Measurements from ENCODE around the gene CALR. TPM values are rescaled to one million over a fixed set of nuclear protein-coding genes. Genes with fewer than 3 reads are reported as not detected.
A peak's percentile ranks its signal among the peaks of the same experiment; 100 is the strongest.

CALR gene
- total RNA-seq, 3 donors from 2014 or later, result 1,489 to 1,621 (median 1,575) TPM

- H3K4me3 Mint-ChIP-seq, result no peak overlapping the region
These were observed 17.4 kb upstream of the CALR start for GRCh38 chr19:12921047-12921446.

DNA sequence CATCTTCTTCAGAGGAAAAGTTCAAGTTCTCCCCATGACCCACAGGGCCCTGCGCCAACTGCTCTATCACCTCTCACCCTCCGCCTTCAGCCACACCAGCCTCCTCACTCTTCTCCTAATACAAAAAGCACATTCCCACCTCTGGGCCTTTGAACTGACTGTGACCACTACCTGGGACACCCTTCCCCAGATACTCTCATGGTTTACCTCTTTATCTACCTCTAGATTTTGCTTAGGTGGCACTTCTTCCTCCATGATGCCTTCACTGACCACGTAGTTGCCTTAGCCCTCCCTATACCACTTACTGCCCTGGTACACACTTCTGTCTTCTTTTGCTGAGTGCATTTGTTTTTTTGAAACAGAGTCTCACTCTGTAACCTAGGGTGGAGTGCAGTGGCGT lies 15.4 kb upstream of the CALR start:
- Mint-ChIP-seq H3K36me3 (ENCODE audit: insufficient read depth) (peaks cover 26% of the 10 kb centered on the region), H3K27me3 (ENCODE audit: low read depth) (no peaks in the 10 kb centered on the region), H3K4me1 (ENCODE audit: low read depth) (peaks cover 9% of the 10 kb centered on the region), H3K9me3 (no peaks in the 10 kb centered on the region), H3K4me3 (no peak overlapping the region)
- no peak for ATAC-seq
- no peak for DNase-seq

More at GRCh38 chr19:12921047-12921446, 17.4 kb upstream of the CALR start:
- H3K36me3 Mint-ChIP-seq (ENCODE audit: insufficient read depth), result peaks cover 20% of the 10 kb centered on the region
- no peaks in the 10 kb centered on the region for H3K27me3 Mint-ChIP-seq (ENCODE audit: low read depth)
- DNase-seq (no peak), ATAC-seq (no peak)
- H3K9me3 Mint-ChIP-seq, result no peaks in the 10 kb centered on the region
- H3K4me1 Mint-ChIP-seq (ENCODE audit: low read depth), result peaks cover 11% of the 10 kb centered on the region

GRCh38 chr19:12924621-12925310 lies 13.6 kb upstream of the CALR start:
- ATAC-seq (no peak), DNase-seq (no peak)
- Mint-ChIP-seq H3K4me1 (ENCODE audit: low read depth) (peaks cover 2% of the 10 kb centered on the region), H3K9me3 (no peaks in the 10 kb centered on the region), H3K27me3 (ENCODE audit: low read depth) (no peaks in the 10 kb centered on the region), H3K4me3 (no peak overlapping the region), H3K36me3 (ENCODE audit: insufficient read depth) (peaks cover 37% of the 10 kb centered on the region)

GRCh38 chr19:12930002-12930645 lies 8.3 kb upstream of the CALR start:
- peaks cover 20% of the 10 kb centered on the region for H3K4me1 Mint-ChIP-seq (ENCODE audit: low read depth)
- no peak overlapping the region for H3K4me3 Mint-ChIP-seq
- H3K36me3 Mint-ChIP-seq (ENCODE audit: insufficient read depth), result peaks cover 26% of the 10 kb centered on the region
- DNase-seq, result no peak
- H3K27me3 Mint-ChIP-seq (ENCODE audit: low read depth), result no peaks in the 10 kb centered on the region
- no peaks in the 10 kb centered on the region for H3K9me3 Mint-ChIP-seq
- ATAC-seq, result no peak

DNA sequence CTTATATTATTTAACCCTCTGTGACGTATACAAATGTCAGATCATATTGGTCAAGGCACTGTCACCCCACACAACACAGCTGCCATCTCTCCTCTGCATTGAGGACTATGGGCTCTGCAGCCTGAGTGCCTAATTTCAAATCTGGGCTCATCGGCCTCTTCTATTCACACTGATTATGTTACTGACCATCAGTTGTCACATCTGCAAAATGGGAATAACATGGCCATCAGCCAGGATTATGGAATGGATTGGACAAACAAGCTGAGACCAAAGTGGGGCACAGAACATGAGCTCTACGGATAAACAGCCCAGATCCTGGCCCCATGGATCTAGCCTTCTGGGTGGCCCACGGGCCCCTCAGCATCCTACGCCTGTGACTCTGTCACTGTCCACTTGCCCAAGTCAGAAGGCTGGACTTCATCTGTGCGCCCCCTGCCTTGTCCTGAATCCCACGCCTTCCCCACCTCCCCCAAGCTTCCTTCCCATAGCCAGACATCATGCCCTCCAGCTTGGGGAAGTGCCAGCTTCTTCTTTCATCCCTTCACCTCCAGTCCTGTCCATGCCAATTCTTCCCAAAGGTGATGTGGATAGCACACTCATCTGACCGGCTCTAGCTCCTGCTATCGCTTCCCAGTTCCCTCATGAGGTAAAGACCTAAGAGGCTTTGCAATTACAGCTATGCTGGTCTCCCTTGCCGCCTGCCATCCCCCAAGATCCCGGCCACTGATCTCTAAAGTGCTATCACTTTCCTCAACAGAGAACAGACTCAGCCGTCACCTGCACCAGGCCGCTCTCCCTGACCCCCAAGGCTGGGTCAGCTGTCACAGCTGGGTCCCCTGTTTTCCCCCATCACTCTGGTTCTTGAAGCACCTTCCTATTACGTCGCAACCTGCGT lies 5.8 kb upstream of the CALR start:
- Mint-ChIP-seq H3K27me3 (ENCODE audit: low read depth) (no peaks in the 10 kb centered on the region), H3K36me3 (ENCODE audit: insufficient read depth) (peaks cover 21% of the 10 kb centered on the region), H3K4me3 (peak overlapping the region; percentile 100), H3K4me1 (ENCODE audit: low read depth) (peaks cover 26% of the 10 kb centered on the region), H3K9me3 (no peaks in the 10 kb centered on the region)
- no peak for ATAC-seq
- no peak for DNase-seq

DNA sequence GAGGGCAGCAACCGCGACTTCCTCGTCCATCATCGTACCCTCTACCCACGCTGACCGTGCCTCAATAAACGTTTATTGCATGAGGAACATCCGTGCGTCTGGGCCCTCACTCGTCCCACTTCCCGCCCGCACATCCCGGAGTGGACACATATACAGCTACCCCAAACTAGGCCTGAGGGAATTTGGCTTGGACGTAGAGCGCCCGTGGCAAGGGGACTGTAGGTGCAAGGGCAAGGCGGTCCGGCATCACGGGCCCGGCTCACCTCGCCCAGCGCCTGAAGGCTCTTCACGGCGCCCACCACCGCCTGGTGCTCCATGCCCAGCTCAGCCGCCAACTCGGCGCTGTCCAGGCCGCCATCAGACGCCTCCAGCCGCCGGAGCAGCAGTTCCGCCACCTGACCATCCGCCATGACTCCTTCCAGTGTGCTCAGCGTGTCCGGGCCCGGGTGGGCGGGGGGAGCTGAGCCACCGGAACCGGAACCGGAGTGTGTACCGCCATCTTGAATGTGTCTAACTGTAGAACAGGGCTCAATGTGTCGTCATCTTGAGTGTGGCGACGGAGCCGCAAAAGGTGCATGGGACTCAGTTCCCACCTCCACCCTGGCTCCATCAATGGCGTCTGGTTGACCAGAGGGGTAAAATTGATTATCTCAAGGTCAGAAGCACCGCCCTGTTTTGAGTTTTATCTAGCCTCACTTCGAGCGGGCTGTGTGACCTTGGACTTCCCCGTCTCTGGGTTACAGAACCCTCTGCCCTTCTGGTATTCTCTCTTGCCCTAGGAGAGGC lies 4.9 kb upstream of the CALR start, which contains the start of gene FARSA:
TSS of gene FARSA (minus strand) at position 425 of the 786 bp plus-strand sequence. CDS start at position 410, 15 bp downstream.
- Mint-ChIP-seq H3K4me3 (peak within 1 kb of the TSS; percentile 100), H3K36me3 (ENCODE audit: insufficient read depth) (peaks cover 17% of the 10 kb centered on the region), H3K27me3 (ENCODE audit: low read depth) (no peaks in the 10 kb centered on the region), H3K4me1 (ENCODE audit: low read depth) (peaks cover 31% of the 10 kb centered on the region), H3K9me3 (no peaks in the 10 kb centered on the region)
- ATAC-seq, result peak; percentile 73 to 76
- peak; percentile 83 for DNase-seq

- DNase-seq, result no peak
- Mint-ChIP-seq H3K36me3 (ENCODE audit: insufficient read depth) (peaks cover 25% of the 10 kb centered on the region), H3K27me3 (ENCODE audit: low read depth) (no peaks in the 10 kb centered on the region), H3K4me3 (no peak overlapping the region), H3K9me3 (no peaks in the 10 kb centered on the region), H3K4me1 (ENCODE audit: low read depth) (peaks cover 41% of the 10 kb centered on the region)
- no peak for ATAC-seq
These were observed 3.3 kb upstream of the CALR start for GRCh38 chr19:12935071-12935470.

DNA sequence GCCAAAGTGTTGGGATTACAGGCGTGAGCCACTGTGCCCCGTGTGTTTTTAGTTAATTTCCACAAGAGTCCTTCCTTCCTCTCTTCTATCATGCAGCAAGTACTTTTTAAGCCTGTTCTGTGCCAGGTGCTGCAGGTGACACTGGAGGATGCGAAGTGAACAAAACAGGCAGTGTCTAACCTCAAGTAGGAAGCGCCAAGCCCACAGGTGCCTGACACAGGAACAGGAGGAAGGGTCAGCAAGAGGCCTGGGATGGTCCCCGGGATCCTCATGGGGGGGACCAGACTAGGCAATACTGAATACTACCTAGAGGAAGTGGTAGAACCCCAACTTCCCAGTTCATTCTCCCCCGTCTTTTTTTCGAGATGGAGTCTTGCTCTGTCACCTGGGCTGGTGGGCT lies 1.8 kb upstream of the CALR start:
- peaks cover 36% of the 10 kb centered on the region for H3K36me3 Mint-ChIP-seq (ENCODE audit: insufficient read depth)
- H3K27me3 Mint-ChIP-seq (ENCODE audit: low read depth), result no peaks in the 10 kb centered on the region
- peaks cover 49% of the 10 kb centered on the region for H3K4me1 Mint-ChIP-seq (ENCODE audit: low read depth)
- H3K4me3 Mint-ChIP-seq, result no peak overlapping the region
- no peaks in the 10 kb centered on the region for H3K9me3 Mint-ChIP-seq
- DNase-seq (no peak), ATAC-seq (no peak)

DNA sequence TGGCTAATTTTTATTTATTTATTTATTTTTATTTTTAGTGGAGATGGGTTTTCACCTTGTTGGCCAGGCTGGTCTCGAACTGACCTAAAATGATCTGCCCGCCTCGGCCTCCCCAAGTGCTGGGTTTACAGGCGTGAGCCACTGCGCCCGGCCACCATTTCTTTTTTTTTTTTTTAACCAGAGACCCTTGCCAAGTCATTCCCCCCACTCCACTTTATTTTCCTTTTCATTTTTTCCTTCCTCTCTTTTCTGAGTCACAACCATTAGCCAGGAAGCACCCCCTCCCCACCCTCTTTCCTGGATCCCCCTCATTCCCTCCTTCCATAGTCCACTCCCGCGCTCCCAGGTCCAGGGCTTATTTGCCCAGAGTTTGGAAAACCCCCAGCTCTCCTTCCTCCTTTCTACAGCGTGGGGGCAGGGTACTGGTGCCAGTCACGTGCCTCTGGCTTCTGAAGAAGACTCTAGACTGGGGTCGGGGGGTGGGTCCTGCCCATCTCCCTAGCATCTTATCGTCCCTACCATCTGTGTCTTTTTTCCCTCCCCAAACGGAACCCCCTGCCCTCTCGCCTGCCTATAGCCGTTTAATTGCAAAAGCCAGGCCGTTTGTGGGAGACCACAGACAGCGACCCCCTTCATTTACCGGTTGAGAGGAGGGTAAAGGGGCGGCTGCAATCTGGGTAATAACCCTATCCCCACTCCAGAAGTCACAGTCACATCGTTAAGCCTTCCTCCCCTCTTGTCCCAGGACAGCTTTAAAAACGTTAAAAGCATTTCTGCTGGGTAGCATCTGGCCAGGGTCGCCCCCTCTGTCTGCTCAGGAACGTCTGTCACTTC lies 1.1 kb upstream of the CALR start:
- H3K36me3 Mint-ChIP-seq (ENCODE audit: insufficient read depth), result peaks cover 37% of the 10 kb centered on the region
- DNase-seq, result no peak
- no peak for ATAC-seq
- H3K27me3 Mint-ChIP-seq (ENCODE audit: low read depth), result no peaks in the 10 kb centered on the region
- peaks cover 48% of the 10 kb centered on the region for H3K4me1 Mint-ChIP-seq (ENCODE audit: low read depth)
- H3K9me3 Mint-ChIP-seq, result no peaks in the 10 kb centered on the region
- H3K4me3 Mint-ChIP-seq, result peak overlapping the region; percentile 99

DNA sequence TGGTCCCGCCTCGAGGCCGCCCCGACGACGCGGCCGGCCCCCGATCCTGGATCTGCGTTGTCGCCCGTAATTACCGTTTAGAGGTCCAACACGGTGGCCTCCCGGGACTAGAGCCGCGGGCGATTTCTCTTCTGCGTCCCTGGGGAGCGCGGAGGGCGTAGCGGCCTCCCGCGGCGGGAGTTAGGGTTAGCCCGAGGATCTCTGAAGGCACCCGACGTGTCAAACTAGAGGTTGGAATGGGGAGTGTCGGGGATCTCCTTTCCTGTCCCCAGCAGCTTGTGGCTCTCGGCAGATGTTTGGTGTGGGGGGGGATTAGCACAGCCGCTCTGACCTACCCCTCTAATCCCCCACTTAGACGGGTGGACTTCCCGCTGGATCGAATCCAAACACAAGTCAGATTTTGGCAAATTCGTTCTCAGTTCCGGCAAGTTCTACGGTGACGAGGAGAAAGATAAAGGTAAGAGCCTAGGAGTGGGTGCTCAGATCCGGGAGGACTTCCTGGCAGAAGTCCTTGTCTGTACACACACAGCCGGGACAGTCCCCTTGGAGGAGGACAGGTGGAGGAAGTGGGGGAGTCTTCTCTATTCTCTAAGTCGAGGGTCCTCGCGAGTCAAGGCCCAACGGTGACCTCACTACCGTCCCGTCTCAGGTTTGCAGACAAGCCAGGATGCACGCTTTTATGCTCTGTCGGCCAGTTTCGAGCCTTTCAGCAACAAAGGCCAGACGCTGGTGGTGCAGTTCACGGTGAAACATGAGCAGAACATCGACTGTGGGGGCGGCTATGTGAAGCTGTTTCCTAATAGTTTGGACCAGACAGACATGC lies 581 bp downstream of the CALR start:
- Mint-ChIP-seq H3K9me3 (no peaks in the 10 kb centered on the region), H3K27me3 (ENCODE audit: low read depth) (no peaks in the 10 kb centered on the region), H3K36me3 (ENCODE audit: insufficient read depth) (peaks cover 36% of the 10 kb centered on the region), H3K4me1 (ENCODE audit: low read depth) (peaks cover 44% of the 10 kb centered on the region), H3K4me3 (peak overlapping the region; percentile 99)
- ATAC-seq (peak; percentile 12 to 13), DNase-seq (no peak)

DNA sequence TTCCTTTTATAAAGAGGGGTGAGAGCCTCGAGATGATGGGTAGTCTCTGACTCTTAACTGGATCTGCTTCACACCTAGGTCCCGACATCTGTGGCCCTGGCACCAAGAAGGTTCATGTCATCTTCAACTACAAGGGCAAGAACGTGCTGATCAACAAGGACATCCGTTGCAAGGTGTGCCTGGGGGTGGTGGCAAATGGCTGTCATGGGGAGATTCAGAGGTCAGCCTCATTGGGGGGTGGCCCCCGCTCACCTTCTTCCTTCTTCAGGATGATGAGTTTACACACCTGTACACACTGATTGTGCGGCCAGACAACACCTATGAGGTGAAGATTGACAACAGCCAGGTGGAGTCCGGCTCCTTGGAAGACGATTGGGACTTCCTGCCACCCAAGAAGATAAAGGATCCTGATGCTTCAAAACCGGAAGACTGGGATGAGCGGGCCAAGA lies 1.6 kb downstream of the CALR start:
- H3K27me3 Mint-ChIP-seq (ENCODE audit: low read depth), result no peaks in the 10 kb centered on the region
- H3K36me3 Mint-ChIP-seq (ENCODE audit: insufficient read depth), result peaks cover 42% of the 10 kb centered on the region
- H3K4me3 Mint-ChIP-seq, result peak overlapping the region; percentile 99
- peaks cover 49% of the 10 kb centered on the region for H3K4me1 Mint-ChIP-seq (ENCODE audit: low read depth)
- H3K9me3 Mint-ChIP-seq, result no peaks in the 10 kb centered on the region
- ATAC-seq (no peak), DNase-seq (no peak)

GRCh38 chr19:12940897-12941296 lies 2.5 kb downstream of the CALR start:
- Mint-ChIP-seq H3K36me3 (ENCODE audit: insufficient read depth) (peaks cover 45% of the 10 kb centered on the region), H3K9me3 (no peaks in the 10 kb centered on the region), H3K4me1 (ENCODE audit: low read depth) (peaks cover 53% of the 10 kb centered on the region), H3K27me3 (ENCODE audit: low read depth) (no peaks in the 10 kb centered on the region), H3K4me3 (peak overlapping the region; percentile 99)
- DNase-seq, result no peak
- no peak for ATAC-seq

Measured in activated T-cell treated with anti-CD3 and anti-CD28 coated beads, Interleukin-2, amount 50 U/mL, for 4 hours (primary cell).